GM12873 (cell line): ENCODE measurements around the gene PNPLA6.

Source experiments
- TF ChIP-seq, protein P1 (sequence below): IDR thresholded peaks from 2 replicates; pipeline ENCODE4 v1.5.1; 2012; ENCODE audit warnings: low read depth, mild to moderate bottlenecking, moderate library complexity, low read length, control low read depth; ENCODE audit not compliant: insufficient read depth; ENCODE audit errors: missing control alignments

The PNPLA6 gene

DNA sequence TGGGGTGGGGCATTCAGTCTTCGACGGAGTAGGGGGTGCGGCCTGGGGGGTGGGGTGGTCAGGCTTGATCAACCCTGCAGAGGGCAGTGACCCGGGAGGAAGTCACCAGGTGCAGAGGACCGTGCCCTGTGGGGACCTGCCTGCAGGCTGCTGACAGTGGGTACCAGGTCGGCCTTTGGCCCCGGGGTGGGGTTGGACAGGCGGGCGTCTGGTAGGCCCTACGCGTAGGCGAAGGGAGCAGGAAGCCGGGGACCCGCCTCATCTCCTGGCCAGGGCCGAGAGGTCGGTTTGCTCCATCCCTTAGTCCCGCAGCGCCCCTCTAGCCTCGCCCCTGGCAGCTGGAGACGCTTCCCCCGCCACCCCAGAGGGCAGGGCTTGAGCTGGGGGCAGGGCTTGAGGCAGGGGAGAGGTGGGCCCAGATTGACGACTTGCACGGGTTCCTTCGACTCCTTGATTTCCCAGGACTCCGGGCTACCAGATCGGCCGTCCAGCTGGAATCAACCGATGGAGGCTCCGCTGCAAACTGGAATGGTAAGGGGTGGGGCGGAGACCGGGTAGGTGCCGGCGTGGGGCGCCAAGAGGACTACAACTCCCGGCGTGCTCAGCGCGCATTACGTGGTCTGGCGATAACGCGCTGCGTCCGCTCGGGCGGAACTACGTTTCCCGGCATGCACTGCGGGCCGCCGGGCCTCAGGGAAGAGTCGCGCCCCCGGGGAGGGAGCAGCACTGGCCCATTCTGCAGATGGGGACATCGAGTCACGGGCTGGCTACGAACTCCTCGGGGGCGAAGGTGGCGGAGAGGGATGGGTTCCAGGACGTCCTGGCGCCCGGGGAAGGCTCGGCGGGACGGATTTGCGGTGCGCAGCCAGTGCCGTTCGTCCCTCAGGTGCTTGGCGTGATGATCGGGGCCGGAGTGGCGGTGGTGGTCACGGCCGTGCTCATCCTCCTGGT, at the start of gene PNPLA6:
Gene PNPLA6 (plus strand): TSS at position 671 of the 951 bp plus-strand sequence. CDS start 72 bp downstream, at position 743.
- TF ChIP-seq, protein P1, sequence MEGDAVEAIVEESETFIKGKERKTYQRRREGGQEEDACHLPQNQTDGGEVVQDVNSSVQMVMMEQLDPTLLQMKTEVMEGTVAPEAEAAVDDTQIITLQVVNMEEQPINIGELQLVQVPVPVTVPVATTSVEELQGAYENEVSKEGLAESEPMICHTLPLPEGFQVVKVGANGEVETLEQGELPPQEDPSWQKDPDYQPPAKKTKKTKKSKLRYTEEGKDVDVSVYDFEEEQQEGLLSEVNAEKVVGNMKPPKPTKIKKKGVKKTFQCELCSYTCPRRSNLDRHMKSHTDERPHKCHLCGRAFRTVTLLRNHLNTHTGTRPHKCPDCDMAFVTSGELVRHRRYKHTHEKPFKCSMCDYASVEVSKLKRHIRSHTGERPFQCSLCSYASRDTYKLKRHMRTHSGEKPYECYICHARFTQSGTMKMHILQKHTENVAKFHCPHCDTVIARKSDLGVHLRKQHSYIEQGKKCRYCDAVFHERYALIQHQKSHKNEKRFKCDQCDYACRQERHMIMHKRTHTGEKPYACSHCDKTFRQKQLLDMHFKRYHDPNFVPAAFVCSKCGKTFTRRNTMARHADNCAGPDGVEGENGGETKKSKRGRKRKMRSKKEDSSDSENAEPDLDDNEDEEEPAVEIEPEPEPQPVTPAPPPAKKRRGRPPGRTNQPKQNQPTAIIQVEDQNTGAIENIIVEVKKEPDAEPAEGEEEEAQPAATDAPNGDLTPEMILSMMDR = peak; percentile 17

DNA sequence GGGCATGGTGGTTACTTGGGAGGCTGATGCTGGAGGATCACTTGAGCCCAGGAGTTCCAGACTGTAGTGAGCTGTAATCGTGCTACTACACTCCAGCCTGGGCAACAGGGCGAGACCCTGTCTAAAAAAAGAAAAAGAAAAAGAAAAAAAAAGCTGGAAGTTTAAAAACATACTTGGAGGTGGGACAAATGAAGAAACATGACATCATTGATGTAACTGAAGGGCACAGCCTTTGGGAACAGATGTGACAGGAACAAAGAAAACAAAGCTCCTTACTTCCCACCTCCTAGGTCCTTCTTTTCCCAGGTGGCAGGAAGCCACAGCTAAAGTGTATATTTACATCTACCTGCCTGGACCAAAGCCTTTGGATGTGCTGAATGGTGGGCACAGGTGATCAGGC, 48.6 kb upstream of the PNPLA6 start:
- TF ChIP-seq, protein P1 = no peak

DNA sequence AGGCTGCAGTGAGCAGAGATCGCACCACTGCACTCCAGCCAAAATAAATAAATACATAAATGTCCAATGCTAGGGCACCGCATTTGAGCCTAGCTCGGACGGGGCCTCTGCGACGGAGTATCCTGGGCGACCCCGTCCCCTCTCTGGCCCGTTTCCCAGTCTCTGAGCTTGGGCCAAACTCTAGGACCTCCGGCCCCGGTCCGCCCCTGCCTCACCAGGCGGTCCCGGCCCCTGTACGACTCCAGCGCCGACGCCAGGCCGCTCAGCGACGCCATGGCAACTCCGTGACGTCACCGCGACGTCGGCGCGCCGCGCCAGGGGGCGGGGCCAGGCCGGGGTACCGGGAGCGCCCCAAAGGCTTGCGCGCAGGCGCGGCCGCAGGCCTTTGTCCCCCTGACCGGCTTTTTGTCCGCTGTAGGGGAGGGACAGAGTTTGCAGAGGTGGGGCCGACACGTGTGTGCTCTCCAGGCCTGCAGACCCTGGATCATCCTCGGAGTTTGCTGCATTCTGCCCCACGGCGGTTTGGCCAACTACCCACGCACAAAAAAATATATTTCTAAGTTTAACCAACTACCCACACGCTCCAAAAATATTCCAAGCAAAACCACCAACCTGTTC, 46.7 kb upstream of the PNPLA6 start, which contains the start of gene PEX11G:
Gene PEX11G (minus strand): TSS at position 300 of the 618 bp plus-strand sequence. CDS start 25 bp downstream, at position 275.
- TF ChIP-seq, protein P1 = no peak

DNA sequence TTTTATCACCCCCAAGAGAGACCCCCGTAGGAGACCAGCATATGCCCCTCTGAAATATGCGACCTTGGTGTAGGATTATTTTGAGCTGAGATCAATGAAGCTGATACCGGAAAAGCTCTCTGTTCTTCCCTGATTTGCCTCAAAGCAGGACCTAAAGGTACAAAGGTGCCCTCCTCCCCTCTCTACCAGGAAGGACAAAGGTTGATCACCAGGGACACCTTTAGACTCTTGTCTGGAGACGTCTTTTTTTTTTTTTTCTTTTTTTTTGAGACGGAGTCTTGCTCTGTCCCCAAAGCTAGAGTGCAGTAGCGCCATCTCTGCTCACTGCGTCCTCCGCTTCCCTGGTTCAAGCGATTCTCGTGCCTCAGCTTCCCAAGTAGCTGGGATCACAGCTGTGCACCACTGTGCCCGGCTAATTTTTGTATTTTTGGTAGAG, 45.9 kb upstream of the PNPLA6 start:
- TF ChIP-seq, protein P1 = no peak

- TF ChIP-seq, protein P1 = no peak
Measured at GRCh38 chr19:7492142-7492541, 43.4 kb upstream of the PNPLA6 start.

DNA sequence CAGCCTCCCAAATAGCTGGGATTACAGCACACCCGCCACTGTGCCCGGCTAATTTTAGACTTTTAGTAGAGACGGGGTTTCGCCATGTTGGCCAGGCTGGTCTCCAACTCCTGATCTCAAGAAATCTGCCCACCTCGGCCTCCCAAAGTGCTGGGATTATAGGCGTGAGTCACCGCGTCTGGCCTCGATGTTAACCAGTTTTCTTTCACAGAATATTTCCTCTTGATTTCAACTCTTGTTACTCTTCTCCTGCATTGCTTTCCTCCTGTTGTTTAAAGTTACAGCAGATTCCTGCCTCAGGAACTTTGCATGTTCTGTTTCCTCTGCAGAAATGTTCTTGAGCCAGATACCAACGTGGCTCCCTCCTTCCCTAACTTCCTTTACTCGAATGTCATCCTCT, 43.0 kb upstream of the PNPLA6 start:
- TF ChIP-seq, protein P1 = no peak
